Measurements from ENCODE around the gene PCDHB4. TPM values are rescaled to one million over a fixed set of nuclear protein-coding genes. Genes with fewer than 3 reads are reported as not detected.
"Not testable (repeated sequence)": the region's sequence is repeated elsewhere in the genome, so short reads cannot be mapped to it uniquely, and the experiment has no call there.

PCDHB4 gene
- total RNA-seq, 1 donor from 2014 or later, result 7.8 TPM

- Mint-ChIP-seq H3K9me3 (ENCODE audit: unreplicated experiment) (peaks cover 31% of the 10 kb centered on the region), H3K27ac (ENCODE audit: unreplicated experiment) (peak overlapping the region; percentile 98), H3K4me3 (ENCODE audit: unreplicated experiment) (peak overlapping the region; percentile 97), H3K36me3 (ENCODE audit: unreplicated experiment) (peaks cover 39% of the 10 kb centered on the region), H3K27me3 (ENCODE audit: unreplicated experiment) (peaks cover 13% of the 10 kb centered on the region), H3K4me1 (ENCODE audit: low read depth, unreplicated experiment) (peaks cover 2% of the 10 kb centered on the region)
- no peak for TF ChIP-seq CTCF (IDR thresholded peaks at IDR 0.05; ENCODE audit: partially characterized antibody, unreplicated experiment)
- no peak for DNase-seq
These were observed 26.4 kb upstream of the PCDHB4 start for GRCh38 chr5:141095263-141095641.

- peaks cover 48% of the 10 kb centered on the region for H3K36me3 Mint-ChIP-seq (ENCODE audit: unreplicated experiment)
These were observed 25.4 kb upstream of the PCDHB4 start for GRCh38 chr5:141096181-141096580.

GRCh38 chr5:141096586-141096985 lies 25.0 kb upstream of the PCDHB4 start:
- peaks cover 44% of the 10 kb centered on the region for H3K9me3 Mint-ChIP-seq (ENCODE audit: unreplicated experiment)
- H3K36me3 Mint-ChIP-seq (ENCODE audit: unreplicated experiment), result peaks cover 52% of the 10 kb centered on the region
- H3K4me1 Mint-ChIP-seq (ENCODE audit: low read depth, unreplicated experiment); DNase-seq; H3K27ac Mint-ChIP-seq (ENCODE audit: unreplicated experiment); H3K4me3 Mint-ChIP-seq (ENCODE audit: unreplicated experiment): not testable (repeated sequence)
- peaks cover 14% of the 10 kb centered on the region for H3K27me3 Mint-ChIP-seq (ENCODE audit: unreplicated experiment)

More at GRCh38 chr5:141096181-141096580, 25.4 kb upstream of the PCDHB4 start:
- Mint-ChIP-seq H3K9me3 (ENCODE audit: unreplicated experiment) (peaks cover 40% of the 10 kb centered on the region), H3K27me3 (ENCODE audit: unreplicated experiment) (peaks cover 13% of the 10 kb centered on the region), H3K4me3 (ENCODE audit: unreplicated experiment) (peak overlapping the region; percentile 97)
- DNase-seq; H3K4me1 Mint-ChIP-seq (ENCODE audit: low read depth, unreplicated experiment); H3K27ac Mint-ChIP-seq (ENCODE audit: unreplicated experiment): not testable (repeated sequence)

- TF ChIP-seq CTCF (IDR thresholded peaks at IDR 0.05; ENCODE audit: partially characterized antibody, unreplicated experiment), result peak; percentile 62
- H3K9me3 Mint-ChIP-seq (ENCODE audit: unreplicated experiment), result peaks cover 44% of the 10 kb centered on the region
- peak; percentile 73 for DNase-seq
- H3K36me3 Mint-ChIP-seq (ENCODE audit: unreplicated experiment), result peaks cover 64% of the 10 kb centered on the region
- peak within 1 kb of the TSS; percentile 97 for H3K4me3 Mint-ChIP-seq (ENCODE audit: unreplicated experiment)
- peak within 1 kb of the TSS; percentile 99 for H3K27ac Mint-ChIP-seq (ENCODE audit: unreplicated experiment)
- H3K27me3 Mint-ChIP-seq (ENCODE audit: unreplicated experiment), result peaks cover 12% of the 10 kb centered on the region
- H3K4me1 Mint-ChIP-seq (ENCODE audit: low read depth, unreplicated experiment), result peaks cover 2% of the 10 kb centered on the region
These were observed 21.3 kb upstream of the PCDHB4 start, which contains the start of gene PCDHB3 for GRCh38 chr5:141100243-141100805. PCDHB3 (plus strand) TSS chr5:141100473; CDS start chr5:141100650, 177 bp downstream.

GRCh38 chr5:141101059-141101458 lies 20.6 kb upstream of the PCDHB4 start:
- peak overlapping the region; percentile 99 for H3K27ac Mint-ChIP-seq (ENCODE audit: unreplicated experiment)
- H3K4me3 Mint-ChIP-seq (ENCODE audit: unreplicated experiment), result peak overlapping the region; percentile 97

GRCh38 chr5:141102070-141102469 lies 19.5 kb upstream of the PCDHB4 start:
- peaks cover 35% of the 10 kb centered on the region for H3K9me3 Mint-ChIP-seq (ENCODE audit: unreplicated experiment)

More at GRCh38 chr5:141101059-141101458, 20.6 kb upstream of the PCDHB4 start:
- peaks cover 6% of the 10 kb centered on the region for H3K27me3 Mint-ChIP-seq (ENCODE audit: unreplicated experiment)
- DNase-seq, result no peak
- peaks cover 60% of the 10 kb centered on the region for H3K36me3 Mint-ChIP-seq (ENCODE audit: unreplicated experiment)
- peaks cover 2% of the 10 kb centered on the region for H3K4me1 Mint-ChIP-seq (ENCODE audit: low read depth, unreplicated experiment)
- peaks cover 37% of the 10 kb centered on the region for H3K9me3 Mint-ChIP-seq (ENCODE audit: unreplicated experiment)
- no peak for TF ChIP-seq CTCF (IDR thresholded peaks at IDR 0.05; ENCODE audit: partially characterized antibody, unreplicated experiment)

GRCh38 chr5:141102471-141102870 lies 19.1 kb upstream of the PCDHB4 start:
- H3K27ac Mint-ChIP-seq (ENCODE audit: unreplicated experiment); DNase-seq; H3K4me1 Mint-ChIP-seq (ENCODE audit: low read depth, unreplicated experiment); H3K27me3 Mint-ChIP-seq (ENCODE audit: unreplicated experiment); H3K4me3 Mint-ChIP-seq (ENCODE audit: unreplicated experiment): not testable (repeated sequence)
- Mint-ChIP-seq H3K36me3 (ENCODE audit: unreplicated experiment) (peaks cover 58% of the 10 kb centered on the region), H3K9me3 (ENCODE audit: unreplicated experiment) (peaks cover 32% of the 10 kb centered on the region)

More at GRCh38 chr5:141102070-141102469, 19.5 kb upstream of the PCDHB4 start:
- Mint-ChIP-seq H3K36me3 (ENCODE audit: unreplicated experiment) (peaks cover 58% of the 10 kb centered on the region), H3K27ac (ENCODE audit: unreplicated experiment) (peak overlapping the region; percentile 8)
- not testable (repeated sequence) for H3K4me3 Mint-ChIP-seq (ENCODE audit: unreplicated experiment); H3K27me3 Mint-ChIP-seq (ENCODE audit: unreplicated experiment); H3K4me1 Mint-ChIP-seq (ENCODE audit: low read depth, unreplicated experiment); DNase-seq
